Neuronal stem cell (in vitro differentiated cells): ENCODE results near the gene RAVER2.

Experiments
- DNase-seq: peaks from one replicate; pipeline ENCODE4 v3.0.0-alpha.2; 2013; ENCODE audit warnings: low spot score
- H2AFZ ChIP-seq: one replicate; pipeline ENCODE4 v1.6.1; 2013; ENCODE audit warnings: mild to moderate bottlenecking, low read length, inconsistent platforms
- H2AK5ac ChIP-seq: 2 replicates; pipeline ENCODE4 v1.6.1; 2013; ENCODE audit warnings: low read depth, mild to moderate bottlenecking, inconsistent platforms, low read length, moderate library complexity, mixed read lengths
- H2BK120ac ChIP-seq: 2 replicates; pipeline ENCODE4 v1.6.1; 2013; ENCODE audit warnings: low read depth, mild to moderate bottlenecking, inconsistent platforms, low read length, moderate library complexity, mixed read lengths
- H2BK12ac ChIP-seq: one replicate; pipeline ENCODE4 v1.6.1; 2013; ENCODE audit warnings: low read length, inconsistent platforms
- H2BK15ac ChIP-seq: 2 replicates; pipeline ENCODE4 v1.6.1; 2013; ENCODE audit warnings: mild to moderate bottlenecking, low read length, inconsistent platforms, mixed read lengths
- H2BK5ac ChIP-seq: one replicate; pipeline ENCODE4 v1.6.1; 2013; ENCODE audit warnings: inconsistent platforms, mild to moderate bottlenecking, low read length, moderate library complexity
- H3K14ac ChIP-seq: one replicate; pipeline ENCODE4 v1.6.1; 2013; ENCODE audit warnings: low read length, inconsistent platforms
- H3K18ac ChIP-seq: 2 replicates; pipeline ENCODE4 v1.6.1; 2013; ENCODE audit warnings: low read length, inconsistent platforms
- H3K23ac ChIP-seq: 2 replicates; pipeline ENCODE4 v1.6.1; 2013; ENCODE audit warnings: low read depth, mild to moderate bottlenecking, mixed read lengths, low read length, inconsistent platforms; ENCODE audit not compliant: poor library complexity
- H3K27ac ChIP-seq: replicated peaks from 3 replicates; pipeline ENCODE4 v1.5.1; 2013; ENCODE audit warnings: low read length, inconsistent platforms
- H3K27me3 ChIP-seq, 3 experiments: 2 replicates each; pipeline ENCODE4 v1.6.1; 2013; ENCODE audit warnings: low read length in 3 of 3, mild to moderate bottlenecking in 2 of 3, inconsistent platforms in 1 of 3, low read depth in 1 of 3, mixed read lengths in 1 of 3, moderate library complexity in 1 of 3; ENCODE audit not compliant: control insufficient read depth in 3 of 3, insufficient read depth in 3 of 3
- H3K36me3 ChIP-seq, 2 donors: replicated peaks in 1 of 2; 2 replicates each; pipeline ENCODE4 v1.6.1; 2013; ENCODE audit warnings: low read length in 2 of 2; ENCODE audit not compliant: control insufficient read depth in 2 of 2, insufficient read depth in 2 of 2
- H3K4ac ChIP-seq: 2 replicates; pipeline ENCODE4 v1.6.1; 2013; ENCODE audit warnings: inconsistent platforms, mild to moderate bottlenecking, low read length, moderate library complexity
- H3K4me1 ChIP-seq, 2 donors: 1 replicate in 1 of 2; 2 replicates in 1 of 2; pipeline ENCODE4 v1.6.1; 2013; ENCODE audit warnings: low read length in 2 of 2, low read depth in 1 of 2; ENCODE audit not compliant: control insufficient read depth in 2 of 2, insufficient read depth in 1 of 2
- H3K4me2 ChIP-seq: one replicate; pipeline ENCODE4 v1.6.1; 2013; ENCODE audit warnings: mild to moderate bottlenecking, low read length, inconsistent platforms; ENCODE audit not compliant: insufficient read depth, poor library complexity, severe bottlenecking
- H3K4me3 ChIP-seq, 2 donors: 2 replicates each; pipeline ENCODE4 v1.5.1; 2013; ENCODE audit warnings: low read length in 2 of 2, mild to moderate bottlenecking in 2 of 2, inconsistent platforms in 1 of 2, moderate library complexity in 1 of 2
- H3K79me1 ChIP-seq: one replicate; pipeline ENCODE4 v1.6.1; 2013; ENCODE audit warnings: low read depth, mild to moderate bottlenecking, inconsistent platforms, low read length, moderate library complexity
- H3K9ac ChIP-seq: one replicate; pipeline ENCODE4 v1.6.1; 2013; ENCODE audit warnings: mild to moderate bottlenecking, low read depth, low read length, inconsistent platforms; ENCODE audit not compliant: poor library complexity
- H3K9me3 ChIP-seq, 2 donors: replicated peaks in 1 of 2; 2 replicates each; pipeline versions ENCODE3 to v1.6.1; 2013; ENCODE audit warnings: low read length in 2 of 2, mild to moderate bottlenecking in 2 of 2, inconsistent platforms in 1 of 2, low read depth in 1 of 2, mixed read lengths in 1 of 2, moderate library complexity in 1 of 2; ENCODE audit not compliant: control insufficient read depth in 2 of 2, insufficient read depth in 1 of 2
- H4K8ac ChIP-seq: one replicate; pipeline ENCODE4 v1.6.1; 2013; ENCODE audit warnings: low read depth, mild to moderate bottlenecking, inconsistent platforms, low read length, moderate library complexity
- H4K91ac ChIP-seq: one replicate; pipeline ENCODE4 v1.6.1; 2013; ENCODE audit warnings: low read length, low read depth, mild to moderate bottlenecking, inconsistent platforms; ENCODE audit not compliant: poor library complexity
- WGBS, 2 donors: extraction: QIAGEN DNeasy Blood & Tissue Kit; methylation state at CpG; one replicate each; pipeline ENCODE4 v1.1.7; 2013; ENCODE audit warnings: missing lambda C conversion rate in 2 of 2, mixed read lengths in 1 of 2; ENCODE audit not compliant: insufficient read length in 2 of 2, insufficient replicate concordance in 1 of 2; ENCODE audit errors: extremely low coverage in 2 of 2; 5-methylcytosine and 5-hydroxymethylcytosine counted together

RAVER2 gene

GRCh38 chr1:64873576-64873975 lies 128.7 kb downstream of the RAVER2 start:
- Histone ChIP-seq H2AK5ac (no peak overlapping the region), H2BK120ac (no peak overlapping the region), H3K36me3 (peaks cover 0 to 61% of the 10 kb centered on the region in 2 donors), H3K4ac (no peak overlapping the region), H3K79me1 (no peaks in the 10 kb centered on the region), H3K23ac (no peak overlapping the region), H2BK15ac (no peak overlapping the region), H4K91ac (no peak overlapping the region), H2BK12ac (no peak overlapping the region), H3K14ac (no peak overlapping the region), H3K27me3 (no peaks in the 10 kb centered on the region), H3K27ac (no peak overlapping the region), H2AFZ (no peak overlapping the region), H3K4me3 (no peak overlapping the region), H4K8ac (no peak overlapping the region), H3K4me1 (no peaks in the 10 kb centered on the region), H2BK5ac (no peak overlapping the region), H3K18ac (no peak overlapping the region), H3K4me2 (no peak overlapping the region), H3K9ac (no peak overlapping the region), H3K9me3 (no peaks in the 10 kb centered on the region)
- DNase-seq, result no peak
- WGBS, 2 donors, result no CpG with 5 or more reads among the region's 9 CpGs

- Histone ChIP-seq H2AK5ac (no peak overlapping the region), H2AFZ (no peak overlapping the region), H3K4me3 (no peak overlapping the region), H3K36me3 (peaks cover 0 to 51% of the 10 kb centered on the region in 2 donors), H2BK5ac (no peak overlapping the region), H3K27ac (no peak overlapping the region), H3K18ac (no peak overlapping the region), H3K9ac (no peak overlapping the region), H3K23ac (no peak overlapping the region), H4K91ac (no peak overlapping the region), H3K79me1 (no peaks in the 10 kb centered on the region), H2BK15ac (no peak overlapping the region), H4K8ac (no peak overlapping the region), H2BK120ac (no peak overlapping the region), H3K27me3 (no peaks in the 10 kb centered on the region), H2BK12ac (no peak overlapping the region), H3K4me1 (no peaks in the 10 kb centered on the region), H3K14ac (no peak overlapping the region), H3K4me2 (no peak overlapping the region), H3K9me3 (no peaks in the 10 kb centered on the region), H3K4ac (no peak overlapping the region)
- no CpG with 5 or more reads among the region's 3 CpGs for WGBS, 2 donors
- DNase-seq, result no peak
Measured at GRCh38 chr1:64874666-64875065, 129.8 kb downstream of the RAVER2 start.

GRCh38 chr1:64875101-64875500 lies 130.2 kb downstream of the RAVER2 start:
- no peak overlapping the region for H3K23ac ChIP-seq
- no peak overlapping the region for H2BK5ac ChIP-seq
- no peak for DNase-seq
- H3K18ac ChIP-seq, result no peak overlapping the region
- no peak overlapping the region for H3K4me3 ChIP-seq
- H3K4me1 ChIP-seq, result no peaks in the 10 kb centered on the region
- no peak overlapping the region for H2AK5ac ChIP-seq
- no peak overlapping the region for H3K27ac ChIP-seq
- no peak overlapping the region for H2AFZ ChIP-seq
- WGBS, 2 donors, result no CpG with 5 or more reads among the region's 10 CpGs
- peaks cover 0 to 46% of the 10 kb centered on the region in 2 donors for H3K36me3 ChIP-seq
- no peak overlapping the region for H4K8ac ChIP-seq
- H3K9me3 ChIP-seq, result no peaks in the 10 kb centered on the region
- no peak overlapping the region for H2BK15ac ChIP-seq
- H3K9ac ChIP-seq, result no peak overlapping the region
- no peak overlapping the region for H3K4me2 ChIP-seq
- no peak overlapping the region for H2BK12ac ChIP-seq
- H3K4ac ChIP-seq, result no peak overlapping the region
- H4K91ac ChIP-seq, result no peak overlapping the region
- no peaks in the 10 kb centered on the region for H3K27me3 ChIP-seq
- H2BK120ac ChIP-seq, result no peak overlapping the region
- H3K14ac ChIP-seq, result no peak overlapping the region
- no peaks in the 10 kb centered on the region for H3K79me1 ChIP-seq

- Histone ChIP-seq H4K91ac (no peak overlapping the region), H4K8ac (no peak overlapping the region), H3K23ac (no peak overlapping the region), H3K14ac (no peak overlapping the region), H2BK120ac (no peak overlapping the region), H3K4me2 (no peak overlapping the region), H3K27me3 (no peaks in the 10 kb centered on the region), H3K9me3 (no peaks in the 10 kb centered on the region), H2BK12ac (no peak overlapping the region), H3K4me1 (no peaks in the 10 kb centered on the region), H2AFZ (no peak overlapping the region), H3K4ac (no peak overlapping the region), H3K9ac (no peak overlapping the region), H3K79me1 (no peaks in the 10 kb centered on the region), H3K27ac (no peak overlapping the region), H2AK5ac (no peak overlapping the region), H2BK15ac (no peak overlapping the region), H2BK5ac (no peak overlapping the region), H3K4me3 (no peak overlapping the region), H3K18ac (no peak overlapping the region), H3K36me3 (peaks cover 0 to 43% of the 10 kb centered on the region in 2 donors)
- DNase-seq, result no peak
- no CpG with 5 or more reads among the region's 6 CpGs for WGBS, 2 donors
Measured at GRCh38 chr1:64875606-64876005, 130.7 kb downstream of the RAVER2 start.
